ENCODE data around the gene DIP2C. TPM values are rescaled to one million over a fixed set of nuclear protein-coding genes. Genes with fewer than 3 reads are reported as not detected.

DIP2C gene
- total and polyA plus RNA-seq, 3 donors from 2014 or later: 14.9 to 43.4 (median 30.1) TPM

DNA sequence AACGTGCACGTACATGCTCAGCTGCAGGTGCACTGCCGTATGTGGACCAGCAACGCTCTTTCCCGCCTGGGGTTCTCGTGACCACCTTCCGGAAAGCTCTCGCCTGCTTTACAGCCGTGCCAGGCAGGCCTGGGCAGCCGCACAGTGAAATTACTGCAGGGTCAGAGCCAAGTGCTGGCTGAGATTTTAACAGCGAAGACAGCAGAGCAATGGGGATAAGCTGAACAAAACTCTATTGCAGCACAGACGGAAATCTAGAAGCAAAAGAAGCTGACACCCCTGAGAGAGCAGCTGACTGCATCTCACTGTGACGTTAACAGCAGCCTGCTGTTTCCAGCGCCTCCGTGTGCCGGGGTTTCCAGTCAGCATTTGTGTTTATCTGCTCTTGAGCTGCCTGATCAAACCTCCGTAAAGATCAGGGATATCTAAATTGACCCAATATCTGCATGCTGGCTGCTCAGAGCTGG is 179.0 kb downstream of the DIP2C start:
- 84% methylated on average over 17 of the region's 17 CpGs for WGBS, 2 donors
- no peak overlapping the region for H3K27ac ChIP-seq
- no peak for DNase-seq
- H3K4me1 ChIP-seq: peaks cover 13% of the 10 kb centered on the region
- no peaks in the 10 kb centered on the region for H3K9me3 ChIP-seq
- intact Hi-C loops (cut with DNase I; ENCODE audit: low total_unique reads): no loop called here
- no peaks in the 10 kb centered on the region for H3K36me3 ChIP-seq (ENCODE audit: low read depth, missing control alignments)
- TF ChIP-seq, protein P1, sequence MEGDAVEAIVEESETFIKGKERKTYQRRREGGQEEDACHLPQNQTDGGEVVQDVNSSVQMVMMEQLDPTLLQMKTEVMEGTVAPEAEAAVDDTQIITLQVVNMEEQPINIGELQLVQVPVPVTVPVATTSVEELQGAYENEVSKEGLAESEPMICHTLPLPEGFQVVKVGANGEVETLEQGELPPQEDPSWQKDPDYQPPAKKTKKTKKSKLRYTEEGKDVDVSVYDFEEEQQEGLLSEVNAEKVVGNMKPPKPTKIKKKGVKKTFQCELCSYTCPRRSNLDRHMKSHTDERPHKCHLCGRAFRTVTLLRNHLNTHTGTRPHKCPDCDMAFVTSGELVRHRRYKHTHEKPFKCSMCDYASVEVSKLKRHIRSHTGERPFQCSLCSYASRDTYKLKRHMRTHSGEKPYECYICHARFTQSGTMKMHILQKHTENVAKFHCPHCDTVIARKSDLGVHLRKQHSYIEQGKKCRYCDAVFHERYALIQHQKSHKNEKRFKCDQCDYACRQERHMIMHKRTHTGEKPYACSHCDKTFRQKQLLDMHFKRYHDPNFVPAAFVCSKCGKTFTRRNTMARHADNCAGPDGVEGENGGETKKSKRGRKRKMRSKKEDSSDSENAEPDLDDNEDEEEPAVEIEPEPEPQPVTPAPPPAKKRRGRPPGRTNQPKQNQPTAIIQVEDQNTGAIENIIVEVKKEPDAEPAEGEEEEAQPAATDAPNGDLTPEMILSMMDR (IDR thresholded peaks at IDR 0.05): no peak
- TF ChIP-seq POLR2A (IDR thresholded peaks at IDR 0.05): no peak
- H3K27me3 ChIP-seq: no peaks in the 10 kb centered on the region
- no peak overlapping the region for H3K4me3 ChIP-seq

DNA sequence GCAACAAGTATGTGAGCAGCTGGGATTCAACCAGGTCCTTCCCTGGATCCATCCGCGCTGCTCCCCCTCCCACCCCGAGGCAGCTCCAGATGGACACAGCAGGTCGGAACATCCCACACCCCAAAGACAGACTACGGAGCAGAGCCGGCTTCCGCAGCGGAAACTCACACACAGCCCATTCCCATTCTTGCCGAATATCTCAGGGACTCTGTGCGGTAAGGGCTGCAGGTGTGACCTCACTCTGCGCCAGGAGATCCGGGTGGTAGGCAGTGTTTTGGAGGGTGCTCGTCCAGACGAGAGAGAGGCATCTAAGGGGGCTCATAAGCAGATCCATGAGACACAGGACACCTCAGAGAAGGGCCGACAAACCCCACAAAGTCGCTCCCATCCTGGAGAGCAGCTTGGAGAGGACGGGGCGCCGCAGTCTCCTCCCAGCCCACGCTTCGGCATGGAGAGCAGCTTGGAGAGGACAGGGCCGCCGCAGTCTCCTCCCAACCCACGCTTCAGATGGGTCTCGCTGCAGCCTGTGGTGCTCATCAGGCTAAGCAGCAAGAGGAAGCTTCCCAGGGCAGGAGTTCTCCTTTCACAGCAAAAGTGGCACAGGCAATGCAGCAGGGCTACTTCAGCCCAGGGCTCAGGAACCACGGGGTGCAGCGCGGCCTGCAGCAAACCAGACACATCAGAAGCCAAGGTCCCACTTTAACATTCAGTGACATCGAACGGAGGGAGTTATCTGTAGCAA is 179.9 kb downstream of the DIP2C start:
- 91 to 92% methylated on average over 28 to 30 of the region's 30 CpGs for WGBS, 2 donors
- no peak overlapping the region for H3K4me3 ChIP-seq
- H3K4me1 ChIP-seq: peaks cover 13% of the 10 kb centered on the region
- no peak for DNase-seq
- H3K9me3 ChIP-seq: no peaks in the 10 kb centered on the region
- no peaks in the 10 kb centered on the region for H3K27me3 ChIP-seq
- intact Hi-C loops (cut with DNase I; ENCODE audit: low total_unique reads): no loop called here
- TF ChIP-seq POLR2A (IDR thresholded peaks at IDR 0.05): no peak
- TF ChIP-seq, protein P1 (IDR thresholded peaks at IDR 0.05): no peak
- H3K36me3 ChIP-seq (ENCODE audit: low read depth, missing control alignments): no peaks in the 10 kb centered on the region
- H3K27ac ChIP-seq: no peak overlapping the region

DNA sequence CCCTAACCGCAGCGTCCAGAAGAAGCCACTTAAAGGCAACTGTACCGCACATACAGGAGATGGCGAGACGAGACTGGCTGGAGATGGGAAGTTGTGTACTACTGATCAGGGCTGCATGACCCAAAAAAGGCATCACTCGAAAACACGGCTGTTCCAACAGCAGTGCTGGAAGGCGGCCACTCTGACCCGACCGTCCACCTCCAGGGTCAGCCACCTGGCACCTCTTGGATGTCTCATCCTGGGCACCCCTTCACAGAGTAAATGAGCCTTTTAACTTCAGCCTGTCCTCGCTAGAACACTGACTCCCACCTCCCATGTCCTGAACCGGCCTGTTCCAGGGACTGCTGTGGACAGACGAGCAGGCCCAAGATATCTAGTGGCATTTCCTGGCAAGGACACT is 180.7 kb downstream of the DIP2C start:
- Histone ChIP-seq H3K9me3 (no peaks in the 10 kb centered on the region), H3K27me3 (no peaks in the 10 kb centered on the region), H3K4me3 (no peak overlapping the region), H3K36me3 (ENCODE audit: low read depth, missing control alignments) (no peaks in the 10 kb centered on the region), H3K4me1 (peaks cover 13% of the 10 kb centered on the region), H3K27ac (no peak overlapping the region)
- DNase-seq: no peak
- TF ChIP-seq, protein P1 (IDR thresholded peaks at IDR 0.05): no peak
- TF ChIP-seq POLR2A (IDR thresholded peaks at IDR 0.05): no peak
- WGBS, 2 donors: 91 to 92% methylated on average over 13 of the region's 13 CpGs
- intact Hi-C loops (cut with DNase I; ENCODE audit: low total_unique reads): no loop called here

DNA sequence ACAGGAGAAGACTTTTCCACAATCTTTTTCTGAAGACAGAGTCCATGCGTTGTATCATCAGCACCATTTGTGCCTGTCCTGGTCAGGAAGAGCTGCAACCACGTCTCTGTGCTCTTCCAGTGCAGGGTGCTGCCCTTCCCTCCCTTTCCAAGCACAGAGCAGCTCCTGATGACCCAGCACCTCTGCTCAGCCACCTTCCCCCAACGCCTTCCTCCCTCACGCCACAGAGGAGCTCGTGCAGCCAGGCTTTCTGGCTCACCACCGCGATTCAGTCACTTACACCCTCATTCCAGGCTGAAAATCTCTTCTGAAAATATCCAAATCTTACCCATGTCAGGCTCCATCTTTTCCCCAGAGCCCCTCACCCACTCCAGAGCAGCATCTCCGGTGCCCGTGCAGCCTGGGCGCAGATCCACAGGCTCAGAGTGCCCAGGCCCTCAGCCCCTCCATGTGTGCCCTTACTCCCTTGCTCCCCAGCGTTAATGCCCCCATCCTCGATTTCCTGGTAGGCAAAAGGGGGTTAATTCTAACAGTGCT is 181.5 kb downstream of the DIP2C start:
- H3K36me3 ChIP-seq (ENCODE audit: low read depth, missing control alignments): no peaks in the 10 kb centered on the region
- DNase-seq: no peak
- 89 to 93% methylated on average over 11 to 12 of the region's 12 CpGs for whole genome bisulfite sequencing, 2 donors
- intact Hi-C loops (cut with DNase I; ENCODE audit: low total_unique reads): no loop called here
- H3K27me3 ChIP-seq: no peaks in the 10 kb centered on the region
- TF ChIP-seq, protein P1 (IDR thresholded peaks at IDR 0.05): no peak
- TF ChIP-seq POLR2A (IDR thresholded peaks at IDR 0.05): no peak
- no peak overlapping the region for H3K4me3 ChIP-seq
- H3K9me3 ChIP-seq: no peaks in the 10 kb centered on the region
- peaks cover 13% of the 10 kb centered on the region for H3K4me1 ChIP-seq
- no peak overlapping the region for H3K27ac ChIP-seq

DNA sequence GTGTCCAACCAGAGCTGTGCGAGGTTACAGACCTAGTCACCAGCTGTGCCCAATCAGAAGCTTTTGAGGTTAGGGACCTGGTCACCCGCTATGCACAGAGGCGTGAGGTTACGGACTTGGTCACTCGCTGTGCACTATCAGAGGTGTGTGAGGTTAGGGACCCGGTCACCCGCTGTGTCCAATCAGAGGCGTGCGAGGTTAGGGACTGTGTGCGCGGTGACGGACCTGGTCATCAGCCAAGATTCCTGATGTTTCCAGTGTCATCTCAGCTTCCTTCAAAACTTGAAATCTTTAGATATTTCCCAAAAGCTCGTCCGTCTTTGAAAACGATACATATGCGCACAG is 182.1 kb downstream of the DIP2C start:
- H3K4me3 ChIP-seq: no peak overlapping the region
- TF ChIP-seq, protein P1 (IDR thresholded peaks at IDR 0.05): no peak
- TF ChIP-seq POLR2A (IDR thresholded peaks at IDR 0.05): no peak
- DNase-seq: no peak
- H3K36me3 ChIP-seq (ENCODE audit: low read depth, missing control alignments): no peaks in the 10 kb centered on the region
- WGBS, 2 donors: 92 to 93% methylated on average over 16 of the region's 16 CpGs
- no peaks in the 10 kb centered on the region for H3K9me3 ChIP-seq
- no peaks in the 10 kb centered on the region for H3K27me3 ChIP-seq
- no peak overlapping the region for H3K27ac ChIP-seq
- H3K4me1 ChIP-seq: peaks cover 13% of the 10 kb centered on the region
- intact Hi-C loops (cut with DNase I; ENCODE audit: low total_unique reads): no loop called here

Data from testis (tissue), 3 donors.